Adrenal gland (tissue), 12 donors: ENCODE measurements around the gene PRR18. TPM values are rescaled to one million over a fixed set of nuclear protein-coding genes. Genes with fewer than 3 reads are reported as not detected.

Experiments used
- DNase-seq, 7 donors: peaks; one replicate each; pipeline ENCODE4 v3.0.0-alpha.2; 2019 to 2020
- H3K27ac ChIP-seq, 5 donors: fragments of 200-600 bp; sonication (generic) in 4 of 5; 1 replicate in 3 of 5; 2 replicates in 2 of 5; pipeline versions ENCODE4 v1.5.1 to v1.8.0; 2016 to 2020; ENCODE audit warnings: mild to moderate bottlenecking in 1 of 5
- H3K27me3 ChIP-seq: fragments of 200-600 bp; 2 replicates; pipeline ENCODE4 v1.8.0; 2021
- H3K36me3 ChIP-seq, 2 donors: fragments of 200-600 bp; replicated peaks in 1 of 2; 1 replicate in 1 of 2; 2 replicates in 1 of 2; pipeline versions ENCODE4 v1.5.1 to v1.8.0; 2018 to 2022
- H3K4me1 ChIP-seq, 2 donors: fragments of 200-600 bp; replicated peaks in 1 of 2; 1 replicate in 1 of 2; 2 replicates in 1 of 2; pipeline versions ENCODE4 v1.5.1 to v1.8.0; 2018 to 2021
- H3K4me3 ChIP-seq, 4 donors: fragments of 200-600 bp; sonication (generic) in 3 of 4; one replicate each; pipeline ENCODE4 v1.5.1; 2016 to 2018
- H3K9me3 ChIP-seq, 3 donors: fragments of 200-600 bp; sonication (generic) in 1 of 3; replicated peaks in 1 of 3; 1 replicate in 2 of 3; 2 replicates in 1 of 3; pipeline versions ENCODE4 v1.5.1 to v1.8.0; 2016 to 2021
- POLR2A ChIP-seq, 2 donors: fragments of 450-650 bp; IDR thresholded peaks; one replicate each; pipeline ENCODE4 v1.6.1; 2017; ENCODE audit warnings: antibody characterized with exemption in 2 of 2, mild to moderate bottlenecking in 2 of 2, moderate library complexity in 1 of 2
- WGBS, 4 donors: extraction: QIAGEN DNeasy Blood & Tissue Kit in 2 of 4; methylation state at CpG; one replicate each; pipeline versions ENCODE4 v1.1.5 to v1.1.7; 2013 to 2017; 5-methylcytosine and 5-hydroxymethylcytosine counted together
- intact Hi-C, 2 donors: fragments of 100-400 bp; cut with DNase I; formaldehyde crosslinking; loops; one replicate each; pipeline versions ENCODE4 v1.14.1 to v1.15.0; 2022 to 2023
- polyA plus RNA-seq, 3 donors: library from polyadenylated mRNA; stranded (reverse); fragments of 200-250 nt in 2 of 3; fragments of 350-450 nt in 1 of 3; fragmentation: Illumina TruSeq in 1 of 3; extraction: RNeasy Lipid Tissue Mini Kit (QIAGEN cat#74804) in 1 of 3; gene quantifications; one replicate each; pipeline ENCODE4 v1.2.3, GENCODE V29; 2013 to 2014
- total RNA-seq, 9 donors: library from RNA; depleted of rRNA in 4 of 9; stranded (reverse); fragments of >200 nt in 4 of 9; fragments of 120-200 nt in 1 of 9; fragmentation: NEBNext Ultra II Directional in 1 of 9; extraction: Animal tissue kit (Norgen Biotek cat#: 25700) in 1 of 9; gene quantifications; one replicate each; pipeline versions ENCODE4 v1.1.0 to v1.2.4, GENCODE V29; 2013 to 2023
- TF ChIP-seq, protein P1 (sequence below), 6 experiments: fragments of 450-650 bp in 4 of 6; fragments of 200-600 bp in 2 of 6; sonication (generic) in 1 of 6; IDR thresholded peaks; 1 replicate in 5 of 6; 2 replicates in 1 of 6; pipeline versions ENCODE4 v1.5.1 to v1.8.0; 2016 to 2021; ENCODE audit warnings: antibody characterized with exemption in 6 of 6, mild to moderate bottlenecking in 2 of 6, moderate library complexity in 1 of 6
- donor health status: healthy with polysubstance abuse.
- donor health status: Bipolar disorder and iron deficiency.
- donor health status: DM: yes; HTN: yes; CAD: no.
- donor health status: DM: no; HTN: no; CAD: no.
- donor health status: DM: no; HTN: no; CAD: no.
- donor health status: DM: yes; HTN: yes; CAD: no.

Gene PRR18
- total and polyA plus RNA-seq, 12 donors = 0.07 to 0.60 (median 0.07) TPM; not detected in 9

- TF ChIP-seq POLR2A (IDR thresholded peaks at IDR 0.05) = no peak
- TF ChIP-seq, protein P1, sequence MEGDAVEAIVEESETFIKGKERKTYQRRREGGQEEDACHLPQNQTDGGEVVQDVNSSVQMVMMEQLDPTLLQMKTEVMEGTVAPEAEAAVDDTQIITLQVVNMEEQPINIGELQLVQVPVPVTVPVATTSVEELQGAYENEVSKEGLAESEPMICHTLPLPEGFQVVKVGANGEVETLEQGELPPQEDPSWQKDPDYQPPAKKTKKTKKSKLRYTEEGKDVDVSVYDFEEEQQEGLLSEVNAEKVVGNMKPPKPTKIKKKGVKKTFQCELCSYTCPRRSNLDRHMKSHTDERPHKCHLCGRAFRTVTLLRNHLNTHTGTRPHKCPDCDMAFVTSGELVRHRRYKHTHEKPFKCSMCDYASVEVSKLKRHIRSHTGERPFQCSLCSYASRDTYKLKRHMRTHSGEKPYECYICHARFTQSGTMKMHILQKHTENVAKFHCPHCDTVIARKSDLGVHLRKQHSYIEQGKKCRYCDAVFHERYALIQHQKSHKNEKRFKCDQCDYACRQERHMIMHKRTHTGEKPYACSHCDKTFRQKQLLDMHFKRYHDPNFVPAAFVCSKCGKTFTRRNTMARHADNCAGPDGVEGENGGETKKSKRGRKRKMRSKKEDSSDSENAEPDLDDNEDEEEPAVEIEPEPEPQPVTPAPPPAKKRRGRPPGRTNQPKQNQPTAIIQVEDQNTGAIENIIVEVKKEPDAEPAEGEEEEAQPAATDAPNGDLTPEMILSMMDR (IDR thresholded peaks at IDR 0.05) = no peak
- H3K4me3 ChIP-seq = no peak overlapping the region
- WGBS, 4 donors = 95 to 99% (median 97%) methylated on average over 9 of the region's 9 CpGs
- H3K36me3 ChIP-seq = no peaks in the 10 kb centered on the region
- DNase-seq = no peak
- intact Hi-C loops = loop anchor here in 1 of 2 donors (5.0 kb wide), 1 partner anchor 48 kb away; no protein-coding TSS in a partner anchor
- H3K27me3 ChIP-seq = no peaks in the 10 kb centered on the region
- H3K27ac ChIP-seq = no peak overlapping the region
- no peaks in the 10 kb centered on the region for H3K9me3 ChIP-seq
- peaks cover 14 to 28% of the 10 kb centered on the region in 2 donors for H3K4me1 ChIP-seq
Observed at GRCh38 chr6:166338854-166339253, 30.7 kb upstream of the PRR18 start.

DNA sequence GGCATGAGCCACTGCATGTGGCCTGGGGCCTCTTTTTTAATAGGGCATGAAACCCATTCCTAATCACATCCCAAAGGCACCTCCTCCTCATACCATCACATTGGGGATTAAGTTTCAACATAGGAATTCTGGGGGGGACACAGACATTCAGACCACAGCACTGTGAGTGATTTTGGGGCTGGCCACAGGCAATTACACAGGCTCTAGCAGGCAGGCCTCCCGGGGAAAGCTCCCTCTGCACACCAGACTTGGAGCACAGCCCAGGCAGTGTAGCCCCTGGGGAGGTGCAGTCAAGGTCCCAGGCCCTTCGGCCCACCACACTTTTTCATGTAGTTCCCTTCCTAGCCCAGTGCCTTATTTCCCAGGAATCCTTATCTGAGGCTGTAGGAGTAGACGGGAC lies 28.7 kb upstream of the PRR18 start:
- peaks cover 9 to 33% of the 10 kb centered on the region in 2 donors for H3K4me1 ChIP-seq
- intact Hi-C loops = loop anchor here in 1 of 2 donors (5.0 kb wide), 1 partner anchor 50 kb away; no protein-coding TSS in a partner anchor

GRCh38 chr6:166335378-166336302 lies 27.4 kb upstream of the PRR18 start:
- Histone ChIP-seq H3K9me3 (no peaks in the 10 kb centered on the region), H3K27me3 (no peaks in the 10 kb centered on the region), H3K4me3 (no peak overlapping the region), H3K27ac (no peak overlapping the region), H3K36me3 (no peaks in the 10 kb centered on the region), H3K4me1 (peaks cover 0 to 32% of the 10 kb centered on the region in 2 donors)
- DNase-seq = no peak
- no peak for TF ChIP-seq POLR2A (IDR thresholded peaks at IDR 0.05)
- TF ChIP-seq, protein P1 (IDR thresholded peaks at IDR 0.05) = no peak
- intact Hi-C loops = loop anchor here in 1 of 2 donors (5.0 kb wide), 1 partner anchor 52 kb away; no protein-coding TSS in a partner anchor
- 81 to 86% (median 84%) methylated on average over 11 of the region's 11 CpGs for WGBS, 4 donors

More for the DNA sequence above, 28.7 kb upstream of the PRR18 start:
- no peaks in the 10 kb centered on the region for H3K27me3 ChIP-seq
- H3K36me3 ChIP-seq = no peaks in the 10 kb centered on the region
- H3K27ac ChIP-seq = no peak overlapping the region
- 50 to 84% (median 74%) methylated on average over 1 to 3 of the region's 3 CpGs for WGBS, 4 donors
- TF ChIP-seq POLR2A (IDR thresholded peaks at IDR 0.05) = no peak
- TF ChIP-seq, protein P1 (IDR thresholded peaks at IDR 0.05) = no peak
- H3K9me3 ChIP-seq = no peaks in the 10 kb centered on the region
- no peak overlapping the region for H3K4me3 ChIP-seq
- DNase-seq = no peak

DNA sequence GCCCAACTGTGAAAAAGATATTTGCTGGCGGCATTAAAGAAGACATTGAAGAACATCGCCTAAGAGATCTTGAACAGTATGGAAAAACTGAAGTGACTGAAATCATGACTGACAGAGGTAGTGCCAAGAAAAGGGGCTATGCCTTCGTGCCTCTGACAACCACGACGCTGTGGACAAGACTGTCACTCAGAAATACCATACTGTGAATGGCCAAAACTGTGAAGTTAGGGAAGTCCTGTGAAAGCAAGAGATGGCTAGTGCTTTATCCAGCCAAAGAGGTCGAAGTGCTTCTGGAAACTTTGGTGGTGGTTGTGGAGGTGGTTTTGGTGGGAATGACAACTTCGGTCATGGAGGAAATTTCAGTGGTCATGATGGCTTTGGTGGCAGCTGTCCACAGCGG lies 26.7 kb upstream of the PRR18 start:
- TF ChIP-seq, protein P1 (IDR thresholded peaks at IDR 0.05) = no peak
- TF ChIP-seq POLR2A (IDR thresholded peaks at IDR 0.05) = no peak
- no peaks in the 10 kb centered on the region for H3K27me3 ChIP-seq
- H3K9me3 ChIP-seq = no peaks in the 10 kb centered on the region
- no peak for DNase-seq
- no peaks in the 10 kb centered on the region for H3K36me3 ChIP-seq
- H3K27ac ChIP-seq = no peak overlapping the region
- H3K4me1 ChIP-seq = peaks cover 0 to 32% of the 10 kb centered on the region in 2 donors
- H3K4me3 ChIP-seq = no peak overlapping the region
- intact Hi-C loops = loop anchor here in 1 of 2 donors (5.0 kb wide), 1 partner anchor 52 kb away; no protein-coding TSS in a partner anchor
- 85 to 97% (median 96%) methylated on average over 8 of the region's 8 CpGs for WGBS, 4 donors
